ENCODE measurements around the gene OR51B5.
"Not testable (repeated sequence)": the region's sequence is repeated elsewhere in the genome, so short reads cannot be mapped to it uniquely, and the experiment has no call there.

Gene OR51B5

DNA sequence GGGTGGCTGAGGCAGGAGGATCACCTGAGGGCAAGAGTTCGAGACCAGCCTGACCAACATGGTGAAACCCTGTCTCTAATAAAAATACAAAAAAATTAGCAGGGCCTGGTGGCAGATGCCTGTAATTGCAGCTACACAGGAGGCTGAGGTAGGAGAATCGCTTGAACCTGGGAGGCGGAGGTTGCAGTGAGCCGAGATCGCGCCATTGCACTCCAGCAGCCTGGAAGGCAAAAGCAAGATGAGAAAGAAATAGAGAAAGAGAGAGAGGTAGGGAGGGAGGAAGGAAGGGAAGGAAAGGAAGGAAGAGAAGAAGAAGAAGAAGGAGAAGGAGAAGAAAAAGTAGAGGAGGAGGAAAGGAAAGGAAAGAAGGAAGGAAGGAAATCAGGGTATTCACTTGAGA is 23.0 kb upstream of the OR51B5 start:
- H3K4me1 ChIP-seq (ENCODE audit: control insufficient read depth, insufficient read depth, low read length, poor library complexity, severe bottlenecking); H3K27me3 ChIP-seq (replicated peaks; ENCODE audit: control insufficient read depth, insufficient read depth, low read length, poor library complexity, severe bottlenecking); DNase-seq; H3K4me3 ChIP-seq (ENCODE audit: insufficient read depth, low read depth, low read length, poor library complexity, severe bottlenecking); H3K9me3 ChIP-seq (ENCODE audit: control insufficient read depth, low read length); H3K27ac ChIP-seq (ENCODE audit: insufficient read depth, low read length, poor library complexity, severe bottlenecking); H3K36me3 ChIP-seq (ENCODE audit: control insufficient read depth, insufficient read depth, low read length): not testable (repeated sequence)

DNA sequence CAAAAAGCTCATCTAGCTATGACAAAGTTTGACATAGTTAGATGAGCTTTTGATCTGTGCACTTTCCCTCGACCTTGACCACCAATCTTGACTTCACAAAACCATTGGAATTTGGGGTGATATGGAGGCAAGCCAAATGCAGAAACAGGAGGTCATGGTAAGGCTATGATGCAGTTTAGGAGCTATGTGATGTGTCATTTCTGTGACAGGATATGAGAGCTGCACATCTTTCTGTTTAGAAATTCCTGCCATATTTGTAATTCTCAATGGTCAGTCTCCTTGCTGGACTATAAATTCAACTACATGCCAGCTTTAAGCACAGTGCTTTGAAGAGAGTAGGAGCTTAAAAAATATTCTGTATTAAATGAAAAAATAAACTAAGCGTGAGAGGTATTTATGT is 20.9 kb upstream of the OR51B5 start:
- no peaks in the 10 kb centered on the region for H3K36me3 ChIP-seq (ENCODE audit: control insufficient read depth, insufficient read depth, low read length)
- no peak overlapping the region for H3K27ac ChIP-seq (ENCODE audit: insufficient read depth, low read length, poor library complexity, severe bottlenecking)
- no peak overlapping the region for H3K4me3 ChIP-seq (ENCODE audit: insufficient read depth, low read depth, low read length, poor library complexity, severe bottlenecking)
- no peaks in the 10 kb centered on the region for H3K9me3 ChIP-seq (ENCODE audit: control insufficient read depth, low read length)
- no peaks in the 10 kb centered on the region for H3K4me1 ChIP-seq (ENCODE audit: control insufficient read depth, insufficient read depth, low read length, poor library complexity, severe bottlenecking)
- H3K27me3 ChIP-seq (replicated peaks; ENCODE audit: control insufficient read depth, insufficient read depth, low read length, poor library complexity, severe bottlenecking), result no peaks in the 10 kb centered on the region
- DNase-seq, result no peak

DNA sequence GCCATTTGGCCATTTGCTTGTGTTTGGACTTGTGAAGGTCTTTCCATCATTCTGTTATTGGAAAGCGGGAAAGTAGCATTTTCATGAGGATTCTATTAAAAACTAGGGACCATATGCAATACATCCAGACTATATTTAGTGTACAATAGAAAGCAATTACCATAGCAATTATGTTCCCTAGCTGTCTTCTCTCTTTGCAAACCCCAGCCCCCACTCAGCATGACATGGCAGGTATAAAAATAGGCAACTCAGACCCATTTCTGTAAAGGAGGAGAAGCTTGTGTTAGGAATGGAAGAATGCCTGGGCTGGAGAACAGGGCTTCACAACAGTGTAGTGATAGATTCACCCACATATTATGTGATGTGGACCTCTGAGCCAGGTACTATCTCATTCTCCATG is 20.4 kb upstream of the OR51B5 start:
- no peak for DNase-seq
- Histone ChIP-seq H3K36me3 (ENCODE audit: control insufficient read depth, insufficient read depth, low read length) (no peaks in the 10 kb centered on the region), H3K27me3 (replicated peaks; ENCODE audit: control insufficient read depth, insufficient read depth, low read length, poor library complexity, severe bottlenecking) (no peaks in the 10 kb centered on the region), H3K4me3 (ENCODE audit: insufficient read depth, low read depth, low read length, poor library complexity, severe bottlenecking) (no peak overlapping the region), H3K27ac (ENCODE audit: insufficient read depth, low read length, poor library complexity, severe bottlenecking) (no peak overlapping the region), H3K9me3 (ENCODE audit: control insufficient read depth, low read length) (no peaks in the 10 kb centered on the region), H3K4me1 (ENCODE audit: control insufficient read depth, insufficient read depth, low read length, poor library complexity, severe bottlenecking) (no peaks in the 10 kb centered on the region)

DNA sequence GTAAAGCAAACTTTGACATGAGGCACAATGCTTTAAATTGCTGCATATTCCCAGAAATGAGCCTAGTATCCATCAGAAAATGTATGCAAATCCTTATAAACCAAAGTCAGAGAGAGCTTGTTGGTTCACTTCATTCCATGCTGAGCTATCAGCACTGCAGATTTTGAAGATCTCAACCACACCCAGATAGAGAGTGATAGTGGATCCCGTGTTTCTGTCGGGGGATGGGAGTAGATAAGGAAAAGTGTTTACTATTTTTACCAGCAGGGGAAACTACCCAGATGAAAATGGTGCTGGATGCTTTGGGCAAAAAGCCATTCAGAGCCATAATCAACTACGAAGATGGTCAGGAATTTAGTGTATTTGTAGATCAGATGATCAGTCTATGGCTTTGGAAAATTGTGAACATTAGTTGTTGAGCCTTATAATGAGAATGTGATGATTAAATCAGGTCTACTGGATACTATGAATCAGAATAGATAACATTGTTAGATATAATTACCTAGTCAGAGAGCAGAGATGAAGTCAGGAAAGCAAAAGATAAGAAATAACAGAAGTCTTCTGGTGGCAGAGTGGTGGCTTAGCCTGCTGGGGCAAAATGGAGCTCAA is 18.8 kb upstream of the OR51B5 start:
- no peak for DNase-seq
- H3K27ac ChIP-seq (ENCODE audit: insufficient read depth, low read length, poor library complexity, severe bottlenecking), result no peak overlapping the region

GRCh38 chr11:5356031-5356430 is 12.7 kb upstream of the OR51B5 start:
- not testable (repeated sequence) for H3K27me3 ChIP-seq (replicated peaks; ENCODE audit: control insufficient read depth, insufficient read depth, low read length, poor library complexity, severe bottlenecking); H3K9me3 ChIP-seq (ENCODE audit: control insufficient read depth, low read length); H3K27ac ChIP-seq (ENCODE audit: insufficient read depth, low read length, poor library complexity, severe bottlenecking); H3K4me1 ChIP-seq (ENCODE audit: control insufficient read depth, insufficient read depth, low read length, poor library complexity, severe bottlenecking); H3K36me3 ChIP-seq (ENCODE audit: control insufficient read depth, insufficient read depth, low read length); H3K4me3 ChIP-seq (ENCODE audit: insufficient read depth, low read depth, low read length, poor library complexity, severe bottlenecking); DNase-seq

More for the DNA sequence above, 18.8 kb upstream of the OR51B5 start:
- no peaks in the 10 kb centered on the region for H3K27me3 ChIP-seq (replicated peaks; ENCODE audit: control insufficient read depth, insufficient read depth, low read length, poor library complexity, severe bottlenecking)
- no peaks in the 10 kb centered on the region for H3K9me3 ChIP-seq (ENCODE audit: control insufficient read depth, low read length)
- no peaks in the 10 kb centered on the region for H3K36me3 ChIP-seq (ENCODE audit: control insufficient read depth, insufficient read depth, low read length)
- H3K4me1 ChIP-seq (ENCODE audit: control insufficient read depth, insufficient read depth, low read length, poor library complexity, severe bottlenecking), result no peaks in the 10 kb centered on the region
- no peak overlapping the region for H3K4me3 ChIP-seq (ENCODE audit: insufficient read depth, low read depth, low read length, poor library complexity, severe bottlenecking)

GRCh38 chr11:5351208-5351607 is 7.9 kb upstream of the OR51B5 start, which contains the start of gene OR51B6:
OR51B6 (plus strand) TSS chr11:5351508; CDS start chr11:5351508, 0 bp downstream.
- H3K9me3 ChIP-seq (ENCODE audit: control insufficient read depth, low read length), result no peaks in the 10 kb centered on the region
- H3K27ac ChIP-seq (ENCODE audit: insufficient read depth, low read length, poor library complexity, severe bottlenecking), result no peak within 1 kb of the TSS
- no peaks in the 10 kb centered on the region for H3K27me3 ChIP-seq (replicated peaks; ENCODE audit: control insufficient read depth, insufficient read depth, low read length, poor library complexity, severe bottlenecking)
- no peaks in the 10 kb centered on the region for H3K4me1 ChIP-seq (ENCODE audit: control insufficient read depth, insufficient read depth, low read length, poor library complexity, severe bottlenecking)
- H3K4me3 ChIP-seq (ENCODE audit: insufficient read depth, low read depth, low read length, poor library complexity, severe bottlenecking), result no peak within 1 kb of the TSS
- H3K36me3 ChIP-seq (ENCODE audit: control insufficient read depth, insufficient read depth, low read length), result no peaks in the 10 kb centered on the region
- no peak for DNase-seq

DNA sequence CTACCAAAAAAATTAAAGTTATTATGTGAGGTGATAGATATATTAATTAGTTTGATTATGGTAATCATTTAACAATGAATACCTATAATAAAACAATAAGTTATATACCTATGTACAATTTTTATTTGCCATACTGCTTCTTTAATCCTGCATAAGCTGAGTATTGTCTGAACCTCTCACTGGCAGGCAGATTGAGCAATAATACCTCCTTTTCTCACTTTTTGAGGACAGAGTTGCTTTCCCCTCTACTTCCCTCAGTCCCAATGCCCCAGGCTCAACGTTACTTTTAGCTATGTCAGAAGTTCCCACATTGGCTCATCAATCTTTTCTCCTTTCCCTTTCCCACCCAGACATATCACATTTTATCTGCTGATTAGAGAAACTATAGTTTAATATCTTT is 6.2 kb upstream of the OR51B5 start:
- no peaks in the 10 kb centered on the region for H3K36me3 ChIP-seq (ENCODE audit: control insufficient read depth, insufficient read depth, low read length)
- no peaks in the 10 kb centered on the region for H3K9me3 ChIP-seq (ENCODE audit: control insufficient read depth, low read length)
- H3K27me3 ChIP-seq (replicated peaks; ENCODE audit: control insufficient read depth, insufficient read depth, low read length, poor library complexity, severe bottlenecking), result no peaks in the 10 kb centered on the region
- no peak for DNase-seq
- H3K4me3 ChIP-seq (ENCODE audit: insufficient read depth, low read depth, low read length, poor library complexity, severe bottlenecking), result no peak overlapping the region
- no peaks in the 10 kb centered on the region for H3K4me1 ChIP-seq (ENCODE audit: control insufficient read depth, insufficient read depth, low read length, poor library complexity, severe bottlenecking)
- H3K27ac ChIP-seq (ENCODE audit: insufficient read depth, low read length, poor library complexity, severe bottlenecking), result no peak overlapping the region

GRCh38 chr11:5348551-5349194 is 5.3 kb upstream of the OR51B5 start:
- no peaks in the 10 kb centered on the region for H3K9me3 ChIP-seq (ENCODE audit: control insufficient read depth, low read length)
- H3K4me1 ChIP-seq (ENCODE audit: control insufficient read depth, insufficient read depth, low read length, poor library complexity, severe bottlenecking), result no peaks in the 10 kb centered on the region
- H3K36me3 ChIP-seq (ENCODE audit: control insufficient read depth, insufficient read depth, low read length), result no peaks in the 10 kb centered on the region
- no peaks in the 10 kb centered on the region for H3K27me3 ChIP-seq (replicated peaks; ENCODE audit: control insufficient read depth, insufficient read depth, low read length, poor library complexity, severe bottlenecking)
- no peak overlapping the region for H3K27ac ChIP-seq (ENCODE audit: insufficient read depth, low read length, poor library complexity, severe bottlenecking)
- no peak overlapping the region for H3K4me3 ChIP-seq (ENCODE audit: insufficient read depth, low read depth, low read length, poor library complexity, severe bottlenecking)
- DNase-seq, result no peak

DNA sequence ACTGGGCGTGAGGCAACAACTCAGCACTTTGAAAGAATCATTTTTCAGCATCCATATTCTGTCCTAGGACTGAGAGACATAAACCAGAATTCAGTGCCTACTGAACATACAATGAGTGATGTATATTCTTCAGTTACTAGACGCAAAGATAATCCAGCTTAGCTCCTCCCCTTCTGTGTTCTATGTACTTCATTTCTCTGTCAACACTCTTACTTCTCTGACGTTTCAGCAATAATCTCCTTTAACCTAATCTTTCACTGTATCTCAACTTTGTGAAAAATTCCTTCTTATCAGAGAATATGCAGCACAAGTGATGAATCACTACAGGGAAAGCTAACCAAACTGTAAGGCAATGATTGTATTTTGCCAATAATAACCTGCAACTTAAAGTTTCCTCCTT is 2.5 kb upstream of the OR51B5 start:
- no peak overlapping the region for H3K27ac ChIP-seq (ENCODE audit: insufficient read depth, low read length, poor library complexity, severe bottlenecking)
- H3K9me3 ChIP-seq (ENCODE audit: control insufficient read depth, low read length), result no peaks in the 10 kb centered on the region
- no peaks in the 10 kb centered on the region for H3K4me1 ChIP-seq (ENCODE audit: control insufficient read depth, insufficient read depth, low read length, poor library complexity, severe bottlenecking)
- no peaks in the 10 kb centered on the region for H3K27me3 ChIP-seq (replicated peaks; ENCODE audit: control insufficient read depth, insufficient read depth, low read length, poor library complexity, severe bottlenecking)
- DNase-seq, result no peak
- no peak overlapping the region for H3K4me3 ChIP-seq (ENCODE audit: insufficient read depth, low read depth, low read length, poor library complexity, severe bottlenecking)
- no peaks in the 10 kb centered on the region for H3K36me3 ChIP-seq (ENCODE audit: control insufficient read depth, insufficient read depth, low read length)

GRCh38 chr11:5339771-5340322 is 3.5 kb downstream of the OR51B5 start:
- no peak for DNase-seq
- no peaks in the 10 kb centered on the region for H3K36me3 ChIP-seq (ENCODE audit: control insufficient read depth, insufficient read depth, low read length)
- no peaks in the 10 kb centered on the region for H3K9me3 ChIP-seq (ENCODE audit: control insufficient read depth, low read length)
- H3K27me3 ChIP-seq (replicated peaks; ENCODE audit: control insufficient read depth, insufficient read depth, low read length, poor library complexity, severe bottlenecking), result no peaks in the 10 kb centered on the region
- H3K27ac ChIP-seq (ENCODE audit: insufficient read depth, low read length, poor library complexity, severe bottlenecking), result no peak overlapping the region
- no peak overlapping the region for H3K4me3 ChIP-seq (ENCODE audit: insufficient read depth, low read depth, low read length, poor library complexity, severe bottlenecking)
- no peaks in the 10 kb centered on the region for H3K4me1 ChIP-seq (ENCODE audit: control insufficient read depth, insufficient read depth, low read length, poor library complexity, severe bottlenecking)
